ENCODE data around the gene CAMK1.

Gene CAMK1

GRCh38 chr3:9769426-9770275 lies at the start of gene CAMK1:
CAMK1 (minus strand) TSS chr3:9769947; CDS start chr3:9767749, 2,198 bp downstream.
- peak; percentile 55 to 66 (median 62) for DNase-seq (ENCODE audit: low read depth in 3 of 3)

- no peak for DNase-seq (ENCODE audit: low read depth in 3 of 3)
These were observed 49.1 kb upstream of the CAMK1 start for GRCh38 chr3:9818666-9819335.

DNA sequence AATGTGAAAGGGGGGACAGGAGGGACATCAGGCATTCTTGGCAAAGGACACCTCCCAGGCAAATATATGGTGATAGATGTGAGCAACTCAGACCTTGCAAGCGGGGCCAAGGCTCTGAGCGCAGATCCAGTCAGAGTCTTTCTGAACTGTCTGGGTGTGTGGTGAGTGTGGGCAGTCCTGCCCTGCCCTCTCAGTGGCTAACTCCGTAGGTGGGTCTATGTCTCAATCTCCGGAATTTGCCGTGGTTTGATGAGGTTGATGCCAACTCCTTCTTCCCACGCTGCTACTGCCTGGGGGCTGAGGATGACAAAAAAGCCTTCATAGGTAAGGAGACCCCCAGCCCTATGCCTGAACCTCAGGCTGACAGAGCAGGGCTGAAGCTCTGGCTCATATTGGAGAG lies 47.7 kb upstream of the CAMK1 start:
- no peak for DNase-seq (ENCODE audit: low read depth in 3 of 3)

DNA sequence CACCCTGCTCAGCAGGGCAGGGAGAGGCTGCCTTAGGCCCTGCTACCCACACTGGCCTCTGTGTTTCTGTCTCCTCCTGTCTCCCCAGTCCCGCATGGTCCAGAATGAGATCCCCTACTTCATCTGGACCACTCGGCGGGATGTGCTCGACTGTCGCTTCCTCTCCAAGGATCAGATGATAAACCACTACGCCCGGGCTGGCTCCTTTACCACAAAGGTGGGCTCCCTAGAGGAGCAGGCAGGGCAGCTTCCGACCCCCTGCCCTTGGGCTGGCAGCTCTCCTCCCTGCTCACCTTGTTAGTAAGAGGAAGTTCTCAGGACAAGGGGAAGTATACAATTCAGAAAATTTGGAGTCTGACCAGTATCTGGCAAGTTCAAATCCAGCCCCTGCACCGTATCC lies 46.2 kb upstream of the CAMK1 start:
- DNase-seq (ENCODE audit: low read depth in 3 of 3): no peak

DNA sequence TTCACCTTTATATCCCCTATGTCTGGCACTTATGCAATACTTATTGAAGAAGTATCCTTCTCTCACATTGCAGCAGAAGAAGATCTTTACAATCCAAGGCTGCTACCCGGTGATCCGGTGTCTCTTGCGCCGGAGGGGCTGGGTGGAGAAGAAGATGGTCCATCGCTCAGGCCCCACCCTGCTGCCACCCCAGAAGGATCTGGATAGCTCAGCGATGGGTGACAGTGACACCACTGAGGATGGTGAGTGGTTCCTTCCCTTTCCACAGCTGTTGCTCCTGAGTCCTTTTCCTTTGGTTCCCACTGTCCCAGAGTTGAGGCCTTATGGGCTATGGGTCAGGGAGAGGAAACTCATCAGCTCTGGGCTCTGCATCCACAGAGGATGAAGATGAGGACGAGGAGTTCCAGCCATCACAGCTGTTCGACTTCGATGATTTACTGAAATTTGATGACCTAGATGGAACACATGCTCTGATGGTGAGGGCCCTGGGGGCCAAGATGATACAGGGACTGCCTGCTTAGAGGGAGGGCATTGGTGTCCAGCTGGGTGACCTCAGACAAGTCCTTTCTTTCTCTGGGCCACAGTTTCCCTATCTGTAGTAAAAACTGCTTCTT lies 43.2 kb upstream of the CAMK1 start:
- DNase-seq (ENCODE audit: low read depth in 3 of 3): no peak

GRCh38 chr3:9810846-9811245 lies 41.1 kb upstream of the CAMK1 start:
- DNase-seq (ENCODE audit: low read depth in 3 of 3): no peak

GRCh38 chr3:9810433-9810770 lies 40.7 kb upstream of the CAMK1 start:
- DNase-seq (ENCODE audit: low read depth in 3 of 3): no peak

DNA sequence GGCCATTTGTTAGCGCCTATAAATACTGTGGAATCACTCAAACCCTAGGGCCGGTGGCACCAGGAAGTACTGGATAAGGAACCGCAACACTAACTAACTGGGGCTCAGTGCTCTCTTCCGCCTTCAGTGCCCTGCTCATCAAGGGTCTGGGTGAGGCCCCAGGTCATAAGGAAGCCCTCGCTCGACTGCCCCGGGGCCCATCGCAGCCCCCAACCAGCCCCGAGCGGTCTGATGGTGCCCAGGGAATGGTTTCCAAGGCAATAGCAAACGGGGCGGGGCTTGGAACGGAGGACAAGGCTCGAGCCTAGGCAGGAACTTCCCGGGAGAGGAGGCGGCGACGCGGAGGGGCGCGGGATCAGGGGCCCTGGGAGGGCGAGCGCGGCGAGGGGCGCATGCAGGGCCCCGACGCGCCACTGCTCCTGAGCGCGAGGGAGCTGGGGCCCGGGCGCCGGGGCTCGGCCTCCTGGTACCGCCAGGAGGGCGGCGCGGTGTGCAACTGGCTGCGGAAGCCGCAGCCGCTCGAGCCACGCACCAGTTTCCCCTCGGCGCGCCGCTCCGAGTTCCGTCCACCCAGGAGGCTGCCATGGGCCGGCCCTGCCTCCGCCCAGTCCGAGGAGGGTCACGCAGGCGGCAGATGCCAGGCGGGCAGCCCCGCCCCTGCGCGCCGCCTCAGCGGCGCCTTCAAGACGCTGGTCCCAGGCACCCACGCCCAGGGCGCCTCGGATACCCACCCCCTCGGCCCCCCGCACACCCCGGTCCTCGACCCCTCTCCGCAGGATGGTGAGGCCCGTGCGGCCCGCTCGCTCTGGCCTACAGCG lies 40.1 kb upstream of the CAMK1 start, which contains the start of gene TTLL3:
Gene TTLL3, plus strand, starts transcription at position 648 of the 818 bp plus-strand sequence. CDS start 400 bp downstream, outside the sequence.
- no peak for DNase-seq (ENCODE audit: low read depth in 3 of 3)

- no peak for DNase-seq (ENCODE audit: low read depth in 3 of 3)
These were observed 39.5 kb upstream of the CAMK1 start for GRCh38 chr3:9809239-9809614.

DNA sequence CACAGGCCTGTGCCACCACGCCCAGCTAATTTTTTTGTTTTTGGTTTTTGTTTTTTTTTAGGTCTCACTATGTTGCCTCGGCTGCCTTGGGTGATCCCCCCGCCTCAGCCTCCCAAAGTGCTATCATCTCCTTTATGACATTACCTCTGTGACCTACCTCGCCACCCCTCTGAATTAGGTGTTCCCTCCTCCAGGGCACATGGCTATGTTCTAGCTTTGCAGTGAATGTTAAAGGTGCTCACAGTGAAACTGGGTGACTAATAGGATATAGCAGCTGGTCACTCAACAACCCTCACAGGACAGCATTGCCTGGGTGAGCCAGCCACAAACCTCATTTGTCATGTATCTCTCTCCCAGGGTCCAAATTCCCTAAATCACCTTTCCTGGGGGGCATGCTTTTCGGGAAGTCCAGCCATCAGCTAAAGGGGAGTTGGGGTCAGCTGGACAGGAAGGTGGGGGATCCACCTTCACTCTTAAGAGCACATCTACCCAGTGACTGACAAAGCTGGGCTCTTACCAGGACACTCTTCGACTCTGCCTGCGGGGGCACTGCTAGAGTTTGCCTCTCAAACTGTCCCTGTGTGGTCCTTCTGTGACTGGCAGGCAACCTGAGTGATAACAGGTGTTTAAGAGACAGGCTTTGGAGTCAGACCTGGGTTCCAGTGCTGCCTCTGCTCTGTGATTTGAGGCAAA lies 38.7 kb upstream of the CAMK1 start:
- peak in 1 of 3 donors; percentile 40 for DNase-seq (ENCODE audit: low read depth in 3 of 3)

DNA sequence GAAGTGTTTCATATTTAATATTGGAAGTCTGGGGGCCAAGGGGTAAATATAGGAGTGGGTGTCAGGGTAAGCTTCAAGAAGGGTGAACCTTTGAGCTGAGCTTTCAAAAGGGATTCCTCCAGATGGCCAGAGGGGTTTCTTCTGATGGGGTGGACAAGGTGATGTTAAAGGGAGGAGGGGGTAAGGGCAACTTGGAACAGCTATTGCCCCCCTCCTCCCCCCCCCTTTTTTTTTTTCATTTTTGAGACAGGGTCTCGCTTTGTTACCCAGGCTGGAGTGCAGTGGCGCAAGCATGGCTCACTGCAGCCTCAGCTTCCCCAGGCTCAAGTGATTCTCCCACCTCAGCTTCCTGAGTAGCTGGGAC lies 38.2 kb upstream of the CAMK1 start:
- no peak for DNase-seq (ENCODE audit: low read depth in 3 of 3)

DNA sequence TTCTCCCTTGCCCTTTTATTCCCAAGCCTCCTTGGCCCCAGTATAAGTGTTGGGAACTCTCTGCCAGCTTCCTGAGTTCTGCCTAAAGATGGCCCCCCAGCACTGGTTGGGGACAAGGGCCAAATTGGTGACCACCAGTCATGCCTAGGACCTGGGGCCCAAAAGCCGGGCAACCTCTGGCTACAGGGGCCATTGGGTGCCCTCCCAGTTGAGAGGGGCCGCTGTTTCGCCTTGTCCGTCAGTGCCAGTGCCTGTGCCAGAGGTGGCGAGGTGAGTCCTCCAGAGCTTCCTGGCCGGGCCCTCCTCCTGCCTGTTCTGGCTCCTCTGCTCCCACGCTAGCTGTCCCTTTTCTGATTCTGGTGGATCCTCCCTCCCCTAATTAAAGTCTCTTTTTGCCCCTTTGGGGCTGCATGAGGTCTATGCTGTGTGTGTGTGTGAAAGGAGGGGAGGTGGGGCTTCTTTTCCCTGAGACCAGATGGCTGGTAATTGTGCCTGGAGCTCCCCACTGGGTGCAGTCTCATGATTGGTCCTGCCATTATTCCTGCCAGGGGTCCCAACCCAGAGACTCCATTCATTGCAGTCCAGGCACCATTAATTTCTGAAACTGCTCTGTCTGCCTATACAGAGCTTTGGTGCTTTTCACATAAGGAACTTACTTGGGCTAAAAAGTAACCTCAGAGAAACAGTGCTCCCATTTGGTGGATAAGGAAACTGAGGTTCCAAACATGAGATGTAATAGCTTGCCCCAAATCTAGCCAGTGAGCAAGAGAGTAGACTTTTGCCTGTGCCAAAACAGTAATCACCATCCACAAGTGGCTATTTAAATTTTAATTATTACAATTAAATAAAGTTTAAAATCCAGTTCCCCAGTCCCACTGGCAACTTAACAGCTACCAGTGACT lies 37.2 kb upstream of the CAMK1 start:
- no peak for DNase-seq (ENCODE audit: low read depth in 3 of 3)

DNA sequence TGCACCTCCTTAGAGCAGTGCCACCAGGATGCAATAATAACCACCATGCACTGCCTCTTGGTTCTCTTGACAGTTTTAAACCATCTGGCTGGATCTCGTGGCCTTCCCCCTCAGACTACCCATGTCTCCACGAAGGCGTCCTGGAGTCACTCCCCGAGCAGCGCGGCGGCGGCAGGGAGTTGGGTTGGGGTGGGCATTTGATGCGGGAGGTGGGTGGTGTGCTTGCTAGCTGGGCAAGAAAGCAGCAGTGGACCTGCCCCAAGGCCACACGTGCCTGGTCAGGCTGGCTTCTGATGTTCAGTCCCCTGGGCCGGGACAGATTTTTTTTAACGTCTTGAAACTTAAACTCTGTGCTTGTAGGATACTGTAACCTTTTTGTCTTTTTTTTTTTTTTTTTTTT lies 36.4 kb upstream of the CAMK1 start:
- no peak for DNase-seq (ENCODE audit: low read depth in 3 of 3)

GRCh38 chr3:9804996-9805395 lies 35.2 kb upstream of the CAMK1 start:
- no peak for DNase-seq (ENCODE audit: low read depth in 3 of 3)

GRCh38 chr3:9803494-9803893 lies 33.7 kb upstream of the CAMK1 start:
- DNase-seq (ENCODE audit: low read depth in 3 of 3): no peak

DNA sequence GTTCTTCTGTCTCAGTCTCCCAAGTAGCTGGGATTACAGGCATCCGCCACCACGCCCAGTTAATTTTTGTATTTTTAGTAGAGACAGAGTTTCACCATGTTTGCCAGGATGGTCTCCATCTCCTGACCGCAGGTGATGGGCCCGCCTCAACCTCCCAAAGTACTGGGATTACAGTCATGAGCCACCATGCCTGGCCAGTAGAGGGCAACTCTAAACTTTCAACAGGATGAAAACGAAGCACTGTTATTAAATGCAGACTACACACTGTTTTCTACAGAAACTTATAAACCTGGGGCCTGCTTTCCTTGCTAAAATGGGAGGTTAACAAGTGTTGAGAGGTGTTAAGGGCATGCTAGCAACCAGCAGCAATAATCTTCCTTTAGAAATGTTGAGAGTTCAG lies 30.8 kb upstream of the CAMK1 start:
- no peak for DNase-seq (ENCODE audit: low read depth in 3 of 3)

GRCh38 chr3:9797196-9797945 lies 27.6 kb upstream of the CAMK1 start:
- no peak for DNase-seq (ENCODE audit: low read depth in 3 of 3)

DNA sequence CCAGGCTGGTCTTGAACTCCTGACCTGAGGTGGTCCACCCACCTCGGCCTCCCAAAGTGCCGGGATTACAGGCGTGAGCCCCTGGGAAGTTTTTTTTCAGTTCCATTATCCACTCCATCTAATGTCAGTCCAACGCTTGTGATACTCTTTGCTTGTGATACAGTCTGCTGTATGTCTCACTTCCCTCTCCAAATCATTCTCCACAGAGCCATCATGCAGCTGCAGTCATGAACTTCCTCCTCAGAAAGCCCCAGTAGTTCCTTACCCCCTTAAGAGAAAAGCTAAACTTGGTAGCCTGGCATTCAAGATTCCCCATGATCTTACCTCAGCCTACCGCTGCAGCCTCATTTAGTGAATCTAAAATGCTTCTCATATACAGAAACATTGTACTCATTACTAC lies 25.5 kb upstream of the CAMK1 start:
- no peak for DNase-seq (ENCODE audit: low read depth in 3 of 3)

DNA sequence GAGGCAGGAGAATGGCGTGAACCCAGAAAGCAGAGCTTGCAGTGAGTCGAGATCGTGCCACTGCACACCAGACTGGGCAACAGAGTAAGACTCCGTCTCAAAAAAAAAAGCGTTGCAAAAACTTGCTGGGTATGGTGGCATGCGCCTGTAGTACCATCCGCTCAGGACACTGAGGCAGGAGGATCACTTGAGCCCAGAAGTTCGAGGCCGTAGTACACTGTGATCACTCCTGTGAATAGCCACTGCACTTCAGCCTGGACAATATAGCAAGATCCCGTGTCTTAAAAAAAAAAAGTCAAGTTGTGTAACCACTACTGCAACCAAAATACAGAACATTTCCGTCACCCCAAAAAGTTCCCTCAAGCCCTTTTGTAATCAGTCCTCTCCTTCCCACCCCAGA lies 24.7 kb upstream of the CAMK1 start:
- no peak for DNase-seq (ENCODE audit: low read depth in 3 of 3)

Measured in stimulated activated CD4-positive, alpha-beta T cell treated with anti-CD3 and anti-CD28 coated beads, TNF-alpha, amount 100 ng/mL, for 48 hours (primary cell).